EH (cell line): Measurements from ENCODE around the gene DFFB.

Experiments used
- DNase-seq: peaks from one replicate; pipeline ENCODE4 v3.0.0-alpha.2; 2015; ENCODE audit warnings: low read depth

Gene DFFB

GRCh38 chr1:3856923-3857790 lies at the start of gene DFFB, which contains the start of gene CEP104:
DFFB (plus strand) TSS chr1:3857476; CDS start chr1:3857604, 128 bp downstream.
CEP104 (minus strand) TSS chr1:3857211; CDS start chr1:3852407, 4,804 bp downstream.
- DNase-seq, result peak; percentile 83

GRCh38 chr1:3807769-3808168 lies 49.5 kb upstream of the DFFB start:
- DNase-seq, result no peak

GRCh38 chr1:3809680-3810079 lies 47.6 kb upstream of the DFFB start:
- no peak for DNase-seq

- DNase-seq, result peak; percentile 22
Measured at GRCh38 chr1:3810149-3810761, 47.0 kb upstream of the DFFB start.

- no peak for DNase-seq
Measured at GRCh38 chr1:3811595-3811911, 45.7 kb upstream of the DFFB start.

- DNase-seq, result no peak
Measured at GRCh38 chr1:3814065-3814464, 43.2 kb upstream of the DFFB start.

GRCh38 chr1:3814771-3815561 lies 42.3 kb upstream of the DFFB start:
- DNase-seq, result no peak

- no peak for DNase-seq
Measured at GRCh38 chr1:3816331-3817137, 40.7 kb upstream of the DFFB start.

- DNase-seq, result no peak
Measured at GRCh38 chr1:3817138-3817740, 40.0 kb upstream of the DFFB start.

- no peak for DNase-seq
Measured at GRCh38 chr1:3817821-3818597, 39.3 kb upstream of the DFFB start.

- no peak for DNase-seq
Measured at GRCh38 chr1:3819771-3820200, 37.5 kb upstream of the DFFB start.

- DNase-seq, result no peak
Measured at GRCh38 chr1:3820316-3820715, 37.0 kb upstream of the DFFB start.

GRCh38 chr1:3821004-3821403 lies 36.3 kb upstream of the DFFB start:
- no peak for DNase-seq

GRCh38 chr1:3821447-3821846 lies 35.8 kb upstream of the DFFB start:
- no peak for DNase-seq

- DNase-seq, result no peak
Measured at GRCh38 chr1:3821908-3822307, 35.4 kb upstream of the DFFB start.

GRCh38 chr1:3822421-3822820 lies 34.9 kb upstream of the DFFB start:
- no peak for DNase-seq

GRCh38 chr1:3824650-3825049 lies 32.6 kb upstream of the DFFB start:
- no peak for DNase-seq

- DNase-seq, result no peak
Measured at GRCh38 chr1:3825356-3825755, 31.9 kb upstream of the DFFB start.

- DNase-seq, result no peak
Measured at GRCh38 chr1:3827813-3828307, 29.4 kb upstream of the DFFB start.

- no peak for DNase-seq
Measured at GRCh38 chr1:3828391-3828790, 28.9 kb upstream of the DFFB start.
